Smooth muscle cell (in vitro differentiated cells): ENCODE data around the gene SARNP. TPM values are rescaled to one million over a fixed set of nuclear protein-coding genes. Genes with fewer than 3 reads are reported as not detected.
A peak's percentile ranks its signal among the peaks of the same experiment; 100 is the strongest.

Experiments
- DNase-seq: peaks from one replicate; lab custom pipeline; 2025; ENCODE audit not compliant: unreplicated experiment; lab: John Stamatoyannopoulos, UW
- H2AFZ ChIP-seq: fragments of 200-600 bp; sonication (generic); 2 replicates; pipeline ENCODE4 v1.6.0; 2016; ENCODE audit warnings: antibody characterized with exemption, low read depth, mild to moderate bottlenecking
- H3F3A ChIP-seq: fragments of 200-600 bp; sonication (generic); 2 replicates; pipeline ENCODE4 v1.6.0; 2017; ENCODE audit warnings: antibody characterized with exemption, low read depth
- H3K27ac ChIP-seq: fragments of 200-600 bp; sonication (generic); 2 replicates; pipeline ENCODE4 v1.5.1; 2016; ENCODE audit warnings: low read depth, mild to moderate bottlenecking
- H3K27me3 ChIP-seq: fragments of 200-600 bp; sonication (generic); 2 replicates; pipeline ENCODE4 v1.6.1; 2016; ENCODE audit warnings: low read depth, mild to moderate bottlenecking
- H3K36me3 ChIP-seq: fragments of 200-600 bp; sonication (generic); 2 replicates; pipeline ENCODE4 v1.5.1; 2016; ENCODE audit warnings: low read depth
- H3K4me1 ChIP-seq: fragments of 200-600 bp; sonication (generic); 2 replicates; pipeline ENCODE4 v1.5.1; 2016; ENCODE audit warnings: low read depth
- H3K4me2 ChIP-seq: fragments of 200-600 bp; sonication (generic); 2 replicates; pipeline ENCODE4 v1.6.0; 2016; ENCODE audit warnings: mild to moderate bottlenecking
- H3K4me3 ChIP-seq: fragments of 200-600 bp; sonication (generic); 2 replicates; pipeline ENCODE4 v1.5.1; 2016; ENCODE audit warnings: mild to moderate bottlenecking
- H3K79me2 ChIP-seq: fragments of 200-600 bp; sonication (generic); 2 replicates; pipeline ENCODE4 v1.6.0; 2016; ENCODE audit warnings: low read depth, mild to moderate bottlenecking
- H3K9ac ChIP-seq: fragments of 200-600 bp; sonication (generic); 2 replicates; pipeline ENCODE4 v1.6.0; 2016; ENCODE audit warnings: low read depth
- H3K9me3 ChIP-seq: fragments of 200-600 bp; sonication (generic); replicated peaks from 2 replicates; pipeline ENCODE4 v1.5.1; 2016; ENCODE audit warnings: low read depth
- H4K20me1 ChIP-seq: fragments of 200-600 bp; sonication (generic); 2 replicates; pipeline ENCODE4 v1.6.0; 2016; ENCODE audit warnings: low read depth
- CTCF ChIP-seq: fragments of 200-600 bp; sonication (generic); IDR thresholded peaks from 2 replicates; pipeline ENCODE4 v1.5.1; 2017; ENCODE audit warnings: borderline replicate concordance, mild to moderate bottlenecking, antibody characterized with exemption; ENCODE audit not compliant: insufficient read depth, poor library complexity, severe bottlenecking
- WGBS: methylation state at CpG from one replicate; pipeline ENCODE4 v1.1.7; 2016; ENCODE audit warnings: low lambda C conversion rate; 5-methylcytosine and 5-hydroxymethylcytosine counted together
- polyA plus RNA-seq: library from polyadenylated mRNA; unstranded; fragments of >200 nt; fragmentation: Nextera tagmentation; extraction: Ambion mirVana; gene quantifications from 2 replicates; pipeline ENCODE4 v1.2.1, GENCODE V29; 2016
- total RNA-seq: library from RNA; depleted of rRNA; stranded (reverse); fragments of >200 nt; gene quantifications from 2 replicates; pipeline ENCODE4 v1.2.3, GENCODE V29; 2014

The SARNP gene
- total and polyA plus RNA-seq, 2 experiments from 2014 or later: 128 to 169 TPM

GRCh38 chr12:55748230-55748993 lies 69.1 kb downstream of the SARNP start:
- DNase-seq: no peak
- no peak overlapping the region for H2AFZ ChIP-seq
- H3K27ac ChIP-seq: no peak overlapping the region
- 97% methylated on average over 18 of the region's 18 CpGs for WGBS
- H3K4me2 ChIP-seq: no peak overlapping the region
- TF ChIP-seq CTCF: no peak
- peaks cover 31% of the 10 kb centered on the region for H3K4me1 ChIP-seq
- no peaks in the 10 kb centered on the region for H3K27me3 ChIP-seq
- H4K20me1 ChIP-seq: peaks cover 48% of the 10 kb centered on the region
- H3K9ac ChIP-seq: no peak overlapping the region
- H3K36me3 ChIP-seq: peaks cover 5% of the 10 kb centered on the region
- H3F3A ChIP-seq: no peaks in the 10 kb centered on the region
- no peaks in the 10 kb centered on the region for H3K9me3 ChIP-seq
- peaks cover 7% of the 10 kb centered on the region for H3K79me2 ChIP-seq
- no peak overlapping the region for H3K4me3 ChIP-seq

- no peak overlapping the region for H2AFZ ChIP-seq
- peaks cover 5% of the 10 kb centered on the region for H3K36me3 ChIP-seq
- peaks cover 34% of the 10 kb centered on the region for H3K4me1 ChIP-seq
- H3K4me3 ChIP-seq: no peak overlapping the region
- H3K9ac ChIP-seq: no peak overlapping the region
- H3K27ac ChIP-seq: no peak overlapping the region
- no peak for TF ChIP-seq CTCF
- H3K9me3 ChIP-seq: no peaks in the 10 kb centered on the region
- H3K27me3 ChIP-seq: no peaks in the 10 kb centered on the region
- H3K4me2 ChIP-seq: no peak overlapping the region
- no peak for DNase-seq
- H4K20me1 ChIP-seq: peaks cover 48% of the 10 kb centered on the region
- no peaks in the 10 kb centered on the region for H3F3A ChIP-seq
- H3K79me2 ChIP-seq: peaks cover 7% of the 10 kb centered on the region
These were observed 70.7 kb downstream of the SARNP start for GRCh38 chr12:55746913-55747231.

GRCh38 chr12:55746174-55746912 lies 71.2 kb downstream of the SARNP start:
- Histone ChIP-seq H4K20me1 (peaks cover 48% of the 10 kb centered on the region), H3K27me3 (no peaks in the 10 kb centered on the region), H3K4me1 (peaks cover 35% of the 10 kb centered on the region), H3K79me2 (peaks cover 7% of the 10 kb centered on the region), H3K4me3 (no peak overlapping the region), H3K9ac (no peak overlapping the region), H3K4me2 (peak overlapping the region; percentile 96), H3F3A (no peaks in the 10 kb centered on the region), H3K27ac (peak overlapping the region; percentile 58), H3K9me3 (no peaks in the 10 kb centered on the region), H3K36me3 (peaks cover 5% of the 10 kb centered on the region), H2AFZ (no peak overlapping the region)
- TF ChIP-seq CTCF: no peak
- no peak for DNase-seq
- 34% methylated on average over 3 of the region's 3 CpGs for WGBS
